Measurements from ENCODE around the gene AUNIP. TPM values are rescaled to one million over a fixed set of nuclear protein-coding genes. Genes with fewer than 3 reads are reported as not detected.

AUNIP gene
- polyA plus RNA-seq, 1 donor = 3.4 TPM

DNA sequence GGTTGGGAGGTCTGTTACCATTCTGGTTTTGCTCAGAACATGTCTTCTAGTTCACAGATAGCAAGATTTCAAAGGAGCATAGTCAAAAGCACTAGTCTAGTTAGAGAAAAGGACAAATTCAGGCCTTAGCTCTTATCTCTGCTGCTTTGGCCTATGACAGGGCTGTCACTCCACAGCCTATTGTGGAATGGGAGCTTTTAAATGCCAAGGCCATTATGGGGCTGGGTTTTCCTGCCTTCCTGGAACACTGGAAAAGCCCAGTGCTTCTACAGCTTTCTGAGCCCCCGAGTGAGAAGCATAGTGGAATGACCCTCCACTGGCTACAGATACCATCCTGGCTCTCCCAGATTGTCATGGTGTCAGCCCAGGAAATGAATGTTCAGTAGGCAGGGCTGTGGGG lies 30.2 kb downstream of the AUNIP start:
- no peak for DNase-seq

DNA sequence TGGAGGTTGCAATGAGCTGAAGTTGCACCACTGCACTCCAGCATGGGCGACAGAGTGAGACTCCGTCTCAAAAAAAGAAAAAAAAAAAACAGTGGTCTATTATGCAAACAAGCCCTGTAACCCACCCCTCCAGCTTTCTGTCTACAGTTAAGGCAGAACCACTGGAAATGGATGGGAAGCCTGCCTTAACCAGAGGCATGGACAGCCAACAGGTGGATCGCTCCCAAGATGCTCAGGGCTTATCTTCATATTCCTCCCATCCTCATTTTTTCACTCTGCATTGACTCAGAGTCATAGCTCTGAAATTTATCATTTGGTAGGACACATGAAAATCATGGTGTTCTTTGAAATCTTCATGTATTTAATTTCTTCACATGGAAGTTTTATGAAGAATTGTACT lies 30.8 kb downstream of the AUNIP start:
- no peak for DNase-seq

DNA sequence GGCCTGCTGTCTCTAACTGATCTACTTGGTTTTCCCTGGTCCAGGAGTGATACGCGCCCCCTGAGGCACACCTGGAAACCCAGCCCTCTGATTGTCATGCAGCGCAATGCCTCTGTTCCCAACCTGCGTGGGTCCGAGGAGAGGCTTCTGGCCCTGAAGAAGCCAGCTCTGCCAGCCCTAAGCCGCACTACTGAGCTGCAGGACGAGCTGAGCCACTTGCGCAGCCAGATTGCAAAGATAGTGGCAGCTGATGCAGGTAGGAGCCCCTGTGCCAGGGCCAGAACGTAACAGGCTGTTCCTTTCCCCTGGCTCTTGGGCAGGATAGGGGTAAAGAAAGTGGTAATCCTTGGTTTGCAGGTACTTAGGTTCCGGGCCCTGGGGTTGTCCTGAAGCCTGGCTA lies 32.7 kb downstream of the AUNIP start:
- DNase-seq = no peak

DNA sequence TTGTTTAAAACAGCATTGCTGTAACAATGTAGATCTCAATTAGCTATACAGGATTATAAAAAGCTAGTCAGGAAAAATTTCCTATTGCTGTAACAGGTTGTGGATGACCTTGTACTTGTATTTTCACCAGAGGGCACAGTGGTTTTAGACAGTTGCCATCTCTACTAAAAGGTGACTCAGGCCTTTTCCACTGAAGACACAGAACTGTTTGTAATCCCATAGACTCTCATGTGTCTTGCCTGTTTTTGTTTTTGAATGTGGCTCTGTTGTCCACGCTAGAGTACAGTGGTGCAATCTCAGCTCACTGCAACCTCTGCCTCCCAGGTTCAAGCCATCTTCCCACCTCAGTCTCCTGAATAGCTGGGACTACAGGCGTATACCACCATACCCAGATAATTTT lies 33.7 kb downstream of the AUNIP start:
- DNase-seq = no peak

DNA sequence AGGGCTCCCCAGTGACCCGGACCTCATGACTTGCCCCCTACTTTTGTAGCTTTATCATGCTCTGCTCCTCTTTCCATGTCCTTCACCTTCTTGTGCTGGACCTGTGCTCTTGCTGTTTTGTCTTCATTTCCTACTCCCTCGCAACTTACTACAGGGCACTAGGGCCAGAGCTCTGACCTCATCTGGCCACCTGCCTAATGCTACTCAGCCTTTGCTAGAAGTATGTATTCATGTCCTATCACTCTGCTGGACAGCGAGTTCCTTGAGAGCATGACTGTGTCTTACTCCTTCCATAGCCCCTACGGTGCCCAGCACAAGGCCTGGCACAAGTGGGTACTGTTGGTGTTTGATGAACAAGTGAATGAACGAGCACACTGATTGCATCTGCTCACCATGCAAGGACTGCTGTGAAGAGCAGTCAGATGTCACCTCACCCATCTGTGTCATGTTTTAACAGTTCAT lies 37.6 kb downstream of the AUNIP start:
- DNase-seq = no peak

DNA sequence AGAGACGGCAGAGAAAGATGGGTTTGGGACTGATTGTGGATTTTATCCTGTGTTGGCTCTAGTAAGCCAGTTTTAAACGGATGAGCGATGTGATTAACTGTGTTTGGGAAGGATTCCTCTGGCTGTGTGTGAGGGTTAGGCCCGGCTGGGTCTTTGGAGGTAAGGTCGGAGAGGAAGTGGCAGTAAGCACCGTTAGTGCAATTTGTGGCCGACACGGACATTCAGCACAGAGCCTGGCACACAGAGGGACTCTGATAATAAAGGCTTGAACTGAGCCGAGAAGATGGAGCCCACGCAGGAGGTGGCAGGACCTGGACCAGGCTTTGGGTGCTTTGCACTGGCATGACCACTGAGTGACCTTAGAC lies 38.2 kb downstream of the AUNIP start:
- DNase-seq = no peak

DNA sequence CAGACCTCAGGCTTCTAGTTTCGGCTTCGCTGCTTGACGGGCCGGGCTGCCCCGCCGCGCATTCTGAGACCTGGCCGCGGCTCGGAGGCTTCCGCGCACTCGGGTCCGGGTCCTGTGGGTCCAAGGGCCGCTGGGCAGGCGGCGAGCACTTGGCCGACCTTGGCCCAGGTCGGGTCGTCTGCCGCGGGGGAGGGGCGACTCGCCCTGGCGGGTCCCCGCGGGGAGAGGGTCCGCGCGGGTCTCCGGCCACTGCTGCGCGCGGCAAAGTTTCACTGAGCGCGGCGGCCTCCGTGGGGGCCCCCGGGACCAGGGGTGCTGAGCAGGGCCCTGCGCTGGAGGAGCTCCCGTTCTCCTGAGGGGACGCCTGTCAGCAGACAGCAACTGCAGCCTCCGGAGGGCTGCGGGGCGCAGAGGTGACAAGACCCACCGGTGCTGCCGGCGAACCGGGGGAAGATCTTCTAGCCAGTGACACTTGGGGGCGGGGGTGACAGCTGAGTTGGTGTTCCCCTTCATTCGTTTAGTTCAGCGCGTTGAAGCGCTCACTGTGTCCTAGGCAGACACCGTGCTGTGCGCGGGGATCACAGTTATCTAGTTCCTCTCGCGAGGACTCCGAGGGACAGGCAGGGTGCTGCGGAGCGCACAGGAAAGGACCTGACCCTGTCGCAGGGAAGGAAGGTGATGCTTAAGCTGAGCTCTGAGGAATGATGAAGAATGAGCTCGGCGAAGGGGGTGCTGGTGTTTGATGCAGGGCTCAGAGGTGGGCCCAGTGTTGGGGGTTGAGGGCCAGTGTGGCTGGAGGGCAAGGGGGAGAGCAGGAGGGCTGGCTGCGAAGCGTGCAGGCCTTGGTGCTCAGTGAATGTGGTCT lies 38.8 kb downstream of the AUNIP start:
- DNase-seq = no peak

DNA sequence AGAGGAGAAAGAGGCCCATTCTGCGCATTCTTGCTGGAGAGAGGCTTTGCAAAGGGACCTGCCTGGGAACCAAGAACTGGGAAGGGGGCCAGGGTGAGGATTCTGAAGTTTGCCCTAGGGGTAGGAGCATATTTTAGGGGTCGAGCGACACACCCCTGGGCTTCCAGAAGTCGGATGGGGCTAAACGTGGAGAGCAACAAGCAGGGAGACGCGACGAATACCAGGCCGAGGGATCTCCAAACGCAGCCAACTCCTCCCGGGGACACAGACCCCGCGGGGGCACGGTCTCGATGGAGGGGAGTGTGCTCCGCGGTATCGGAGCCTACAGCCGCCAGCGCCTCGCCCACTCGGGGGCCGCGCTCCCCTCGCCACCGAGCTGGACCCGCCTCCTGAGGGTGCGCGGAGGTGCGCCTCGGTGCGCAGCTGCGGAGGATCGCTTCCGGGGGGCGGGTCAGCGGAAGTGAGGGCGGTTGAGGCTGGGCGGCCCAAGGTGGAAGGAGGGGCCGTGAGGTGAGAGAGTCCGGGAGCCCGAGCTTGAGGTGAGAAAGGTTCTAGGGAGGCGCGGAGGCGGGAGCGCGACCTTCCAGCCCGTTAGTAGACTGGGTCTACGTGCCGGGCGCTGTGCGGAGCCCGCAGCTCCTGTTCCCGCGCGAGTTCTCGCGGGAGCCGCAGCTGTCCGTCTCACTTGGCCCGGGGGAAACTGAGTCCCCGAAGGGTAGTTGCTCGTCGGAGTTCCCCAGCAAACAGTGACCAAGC lies 39.6 kb downstream of the AUNIP start, which contains the start of gene MTFR1L:
TSS of gene MTFR1L (plus strand) at position 464 of the 756 bp plus-strand sequence. CDS start 3,151 bp downstream, outside the sequence.
- DNase-seq = peak; percentile 84

DNA sequence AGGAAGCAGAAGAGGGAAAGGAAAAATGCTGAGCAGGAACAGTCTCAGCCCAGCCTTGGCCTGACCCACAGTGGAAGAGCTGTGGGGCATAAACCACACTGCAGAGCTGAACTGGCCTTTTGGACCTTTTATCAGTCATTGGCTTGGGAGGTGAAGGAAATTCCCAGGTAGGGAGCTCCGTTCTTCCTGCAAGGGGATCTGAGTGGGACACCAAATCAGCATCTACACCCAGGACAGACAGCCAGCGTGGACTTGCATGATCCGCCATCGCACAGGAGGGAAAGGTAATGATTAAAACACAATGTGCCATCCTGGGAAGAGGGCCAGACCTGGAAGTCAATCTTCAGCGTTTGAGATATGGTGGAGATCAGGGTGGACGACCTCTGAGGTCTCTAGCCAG lies 40.7 kb downstream of the AUNIP start:
- no peak for DNase-seq

DNA sequence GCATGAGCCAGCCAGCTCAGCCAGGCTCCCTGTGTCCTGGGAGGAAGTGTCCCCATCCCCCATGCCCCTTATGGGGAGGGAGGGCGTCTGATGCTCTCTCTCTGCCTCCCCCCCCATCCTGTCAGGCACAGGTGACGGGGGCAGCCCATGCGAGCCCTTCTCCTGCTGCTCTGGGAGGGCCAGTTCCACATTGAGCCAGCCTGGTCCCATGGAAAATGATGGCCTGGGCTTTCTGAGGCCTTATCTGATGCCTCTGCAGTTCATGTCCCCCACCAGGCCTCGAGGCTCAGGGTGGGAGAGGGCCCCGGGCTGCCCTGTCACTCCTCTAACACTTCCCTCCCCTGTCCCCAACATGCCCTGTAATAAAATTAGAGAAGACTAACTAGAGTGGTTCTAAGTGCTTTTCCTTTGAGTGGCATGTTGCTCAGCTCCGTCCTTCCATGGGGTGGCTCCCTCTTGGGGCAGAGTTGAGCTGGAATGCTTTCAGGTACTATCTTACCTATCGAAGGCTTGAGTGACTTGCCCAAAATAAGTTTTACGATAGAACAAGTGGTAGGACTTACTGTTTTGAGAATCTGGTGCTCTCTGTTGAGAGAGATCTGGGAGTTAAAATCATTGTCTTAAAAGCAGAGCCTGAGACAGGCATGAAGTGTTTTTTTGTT lies 41.3 kb downstream of the AUNIP start:
- DNase-seq = no peak

DNA sequence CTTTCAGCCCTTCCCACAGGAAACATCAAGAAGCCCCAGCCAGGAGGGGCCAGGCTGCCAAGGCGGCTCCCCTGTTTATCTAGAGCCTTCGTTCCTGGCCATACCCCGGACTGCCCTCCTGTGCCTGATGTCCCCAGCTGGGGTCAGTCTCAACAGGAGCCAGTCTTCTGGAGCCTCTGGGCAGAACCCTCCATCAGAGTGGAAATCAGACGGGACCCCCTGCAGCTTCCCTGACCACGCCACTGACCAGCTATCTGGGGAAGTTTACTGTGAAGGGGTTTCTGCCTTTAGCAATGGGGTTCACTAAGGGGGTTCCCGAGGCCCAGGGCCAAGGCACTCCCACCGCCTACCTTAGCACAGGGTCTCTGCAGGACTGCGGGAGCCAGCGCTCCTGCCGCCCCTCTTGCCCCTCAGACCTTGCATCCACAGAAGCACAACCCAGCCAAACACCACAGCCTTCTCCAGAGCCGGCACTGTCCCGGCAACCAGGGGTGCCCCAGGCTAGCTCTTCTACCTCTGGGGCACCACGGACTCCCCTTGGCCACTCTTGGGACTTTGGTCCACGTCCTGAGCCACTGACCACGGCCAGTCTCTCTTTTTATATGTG lies 43.0 kb downstream of the AUNIP start:
- no peak for DNase-seq

DNA sequence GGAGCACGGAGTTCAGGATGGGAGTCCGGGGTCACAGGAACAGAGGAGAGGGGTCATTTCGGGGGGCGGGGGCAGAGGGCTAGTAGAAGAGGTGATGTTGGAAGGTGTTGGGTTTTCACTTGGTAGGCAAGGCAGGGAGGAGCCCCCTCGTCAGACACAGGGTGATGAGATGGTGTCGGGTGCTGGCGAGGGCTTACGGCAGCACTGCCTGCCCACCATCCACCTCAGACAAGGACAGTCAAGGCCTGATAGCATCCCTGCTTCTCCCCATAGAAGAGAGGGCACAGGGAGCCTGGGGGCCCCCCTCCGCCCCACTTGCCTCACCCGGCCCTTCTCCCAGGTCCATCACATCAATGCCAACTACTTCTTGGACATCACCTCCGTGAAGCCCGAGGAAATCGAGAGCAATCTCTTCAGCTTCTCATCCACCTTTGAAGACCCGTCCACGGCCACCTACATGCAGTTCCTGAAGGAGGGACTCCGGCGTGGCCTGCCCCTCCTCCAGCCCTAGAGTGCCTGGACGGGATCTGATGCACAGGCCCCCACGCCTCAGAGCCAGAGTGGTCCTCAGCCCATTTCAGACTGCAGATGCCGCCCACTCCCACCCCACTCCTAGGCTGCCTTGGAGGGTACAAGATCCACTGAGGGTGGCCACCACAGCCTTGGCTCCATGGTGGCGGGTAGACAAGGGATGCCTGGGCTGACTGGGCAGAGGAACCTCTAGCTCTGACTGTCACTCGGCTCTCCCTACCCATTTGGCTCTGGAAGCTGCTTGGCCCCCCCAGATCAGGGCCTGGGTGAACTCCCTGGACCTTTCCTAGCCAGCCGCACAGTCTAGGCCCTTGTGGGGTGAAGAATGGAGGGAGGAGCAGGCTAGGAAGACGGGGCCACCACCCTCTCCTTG lies 43.8 kb downstream of the AUNIP start:
- DNase-seq = no peak

DNA sequence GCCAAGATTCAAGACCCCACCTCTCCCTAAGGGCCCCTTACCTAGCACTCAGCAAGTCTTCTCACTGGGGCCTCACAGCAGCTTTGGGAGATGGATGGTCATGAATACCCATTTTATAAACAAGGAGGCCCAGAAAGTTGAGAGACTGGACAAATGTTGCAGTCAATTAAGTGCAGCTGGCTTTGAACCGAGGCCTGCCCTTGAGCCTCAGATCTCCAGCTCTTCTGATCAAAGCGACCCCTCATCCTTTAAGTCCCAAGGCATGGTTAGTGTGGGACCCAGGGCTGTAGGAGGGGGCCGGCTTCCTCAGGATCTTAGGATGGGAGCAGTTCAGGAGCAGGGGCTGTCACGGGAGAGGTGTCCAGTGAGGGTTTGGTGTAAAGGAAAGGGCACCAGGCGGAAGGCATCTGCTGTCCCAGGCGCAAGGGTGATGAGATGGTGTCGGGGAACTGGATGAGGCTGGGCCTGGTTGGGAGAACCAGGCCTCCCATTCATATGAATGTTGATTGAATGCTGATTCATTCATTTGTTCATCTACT lies 44.6 kb downstream of the AUNIP start:
- DNase-seq = no peak

DNA sequence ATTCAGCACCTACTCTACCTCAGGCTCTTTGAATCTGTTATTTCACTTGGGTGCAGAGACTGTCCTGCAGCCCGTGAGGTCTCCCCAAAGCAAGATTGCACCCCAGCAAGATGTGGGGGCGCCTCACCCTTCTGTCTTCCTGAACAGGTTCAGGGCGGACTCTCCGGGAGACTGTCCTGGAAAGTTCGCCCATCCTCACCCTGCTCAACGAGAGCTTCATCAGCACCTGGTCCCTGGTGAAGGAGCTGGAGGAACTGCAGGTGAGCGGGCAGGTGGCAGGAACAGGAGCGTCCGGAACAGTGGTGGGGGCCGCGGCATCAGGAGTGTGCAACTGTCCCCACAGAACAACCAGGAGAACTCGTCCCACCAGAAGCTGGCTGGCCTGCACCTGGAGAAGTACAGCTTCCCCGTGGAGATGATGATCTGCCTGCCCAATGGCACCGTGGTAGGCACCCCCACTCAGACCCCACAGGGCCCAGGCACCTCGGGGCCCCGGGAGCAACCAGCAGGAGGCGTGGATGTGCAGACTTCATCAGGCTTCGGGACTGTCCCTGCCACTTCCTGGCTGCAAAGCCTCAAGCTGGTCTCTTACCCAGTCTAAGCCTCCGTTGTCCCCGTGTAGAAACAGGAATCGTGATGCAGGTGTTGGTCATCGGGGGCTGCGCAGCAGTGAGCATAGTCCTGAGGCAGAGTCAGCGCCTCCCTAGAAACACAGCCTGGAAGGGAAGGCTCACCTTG lies 45.4 kb downstream of the AUNIP start:
- DNase-seq = no peak

DNA sequence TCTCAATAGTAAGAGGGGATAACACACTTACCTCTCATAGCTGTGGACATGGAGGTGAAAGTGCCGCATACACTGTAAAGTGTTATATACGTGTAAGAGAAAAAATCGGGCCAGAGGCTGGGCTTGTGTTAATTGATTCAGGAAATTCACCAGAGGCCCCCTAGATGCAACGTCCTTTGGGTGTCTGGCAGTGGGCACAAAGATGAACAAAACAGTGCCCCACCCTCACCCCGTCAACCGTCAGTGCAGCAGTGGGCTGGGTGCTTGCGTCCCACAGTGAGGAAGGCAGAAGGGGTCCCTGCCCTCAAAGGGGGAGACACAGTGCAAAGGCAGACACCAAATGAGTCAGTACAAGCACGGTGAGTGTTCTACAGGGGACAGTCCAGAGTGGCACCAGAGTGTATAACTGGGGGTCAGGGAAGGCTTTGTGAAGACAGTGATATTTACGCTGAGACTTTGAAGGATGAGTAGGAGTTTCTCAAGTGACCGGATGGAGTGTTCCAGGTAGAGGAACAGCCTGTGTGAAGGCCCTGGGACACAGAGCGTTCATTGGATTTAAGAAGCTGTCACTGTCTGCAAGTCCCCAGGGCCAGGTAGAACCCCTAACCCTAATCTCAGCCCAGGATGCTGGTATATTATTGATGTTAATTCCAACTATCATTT lies 46.1 kb downstream of the AUNIP start:
- DNase-seq = no peak

DNA sequence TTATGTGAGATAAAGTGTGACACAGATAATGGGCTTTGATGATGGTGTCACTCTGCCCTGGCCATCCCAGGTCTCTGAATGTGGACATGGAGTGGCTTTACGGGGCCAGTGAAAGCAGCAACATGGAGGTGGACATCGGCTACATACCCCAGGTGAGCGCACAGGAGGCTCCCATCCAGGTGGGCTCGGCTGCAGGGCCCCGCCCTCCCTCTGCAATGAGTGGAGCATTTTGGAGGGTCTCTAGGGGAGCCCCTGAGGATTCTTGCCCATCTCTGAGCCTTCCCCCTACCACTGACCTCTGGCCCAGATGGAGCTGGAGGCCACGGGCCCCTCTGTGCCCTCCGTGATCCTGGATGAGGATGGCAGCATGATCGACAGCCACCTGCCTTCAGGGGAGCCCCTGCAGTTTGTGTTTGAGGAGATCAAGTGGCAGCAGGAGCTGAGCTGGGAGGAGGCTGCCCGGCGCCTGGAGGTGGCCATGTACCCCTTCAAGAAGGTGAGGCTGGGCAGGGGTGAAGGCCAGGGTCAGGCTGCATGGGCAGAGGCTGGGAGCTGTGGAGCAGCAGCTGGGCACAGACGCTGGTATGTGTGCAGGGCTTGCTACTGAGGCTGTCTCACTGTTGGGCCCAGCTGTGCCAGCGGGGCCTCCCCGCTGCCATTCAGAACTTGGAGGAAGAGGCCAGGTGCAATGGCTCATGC lies 47.7 kb downstream of the AUNIP start:
- DNase-seq = no peak

DNA sequence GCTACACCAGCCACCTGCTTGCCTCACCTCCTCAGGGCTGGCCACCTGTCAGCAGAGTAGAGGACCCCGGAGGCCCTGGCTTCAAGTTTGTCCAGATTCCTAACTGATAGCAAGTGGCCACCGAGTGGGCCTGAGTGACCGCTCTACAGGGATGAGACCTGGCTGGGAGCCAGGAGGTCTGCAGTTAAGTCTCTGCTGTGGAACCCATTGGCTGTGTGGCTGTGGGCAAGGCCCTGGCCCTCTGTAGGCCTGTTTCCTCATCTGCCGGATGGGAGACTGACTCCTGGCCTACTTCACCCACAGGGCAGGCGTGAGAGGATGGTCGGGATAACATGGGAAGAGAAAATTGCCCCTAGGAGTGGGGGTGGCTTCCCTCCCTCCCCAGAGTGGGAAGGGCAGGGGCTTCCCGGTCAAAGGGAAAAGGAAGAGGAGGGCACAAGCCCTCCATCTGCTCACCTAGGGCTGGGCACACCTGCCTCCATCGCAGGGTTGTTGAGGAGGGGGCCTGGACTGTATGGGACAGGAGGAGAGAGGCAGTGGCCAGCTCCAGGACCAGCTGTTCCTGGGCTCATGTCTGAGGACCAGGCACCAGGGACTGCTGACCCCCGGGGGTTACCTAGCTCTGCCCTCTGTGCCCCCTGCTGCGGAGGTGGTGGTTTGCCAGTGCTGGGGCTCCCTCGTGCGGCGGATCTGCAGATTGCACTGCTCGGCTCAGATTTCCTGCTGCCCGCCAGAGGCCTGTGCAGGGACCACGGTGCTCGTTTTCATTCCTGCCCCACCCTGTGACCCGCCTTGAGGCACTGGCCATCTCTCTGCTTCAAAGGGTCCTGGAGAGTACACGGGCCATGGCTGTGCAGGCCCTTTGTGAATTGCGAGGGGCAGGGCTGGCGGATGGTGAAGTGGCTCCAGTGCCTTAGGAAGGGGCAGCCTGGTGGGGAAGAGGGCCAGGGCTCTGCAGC lies 48.6 kb downstream of the AUNIP start:
- no peak for DNase-seq

DNA sequence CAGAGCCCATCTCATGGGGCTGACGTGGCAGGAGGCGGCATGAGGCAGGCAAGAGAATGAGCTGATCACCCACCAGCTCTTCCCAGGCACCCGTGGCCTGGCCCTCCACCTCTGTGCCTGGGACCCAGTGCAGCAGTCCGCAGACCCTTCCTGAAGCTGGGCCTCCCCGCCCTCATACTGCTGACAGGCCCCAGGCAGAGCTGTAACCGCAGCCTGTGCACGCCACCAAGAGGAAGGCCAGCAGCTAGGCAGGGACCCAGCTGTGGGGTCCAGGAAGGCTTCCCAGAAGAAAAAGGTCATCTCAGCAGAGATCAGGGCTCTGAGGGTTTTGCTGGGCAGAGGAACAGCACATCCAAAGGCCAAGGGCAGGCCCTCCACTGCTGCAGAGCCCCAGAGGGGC lies 49.3 kb downstream of the AUNIP start:
- DNase-seq = no peak

Measured in left kidney (tissue), 2 donors.